H54 (cell line): ENCODE data around the gene OR13C2.
"Not testable (repeated sequence)": the region's sequence is repeated elsewhere in the genome, so short reads cannot be mapped to it uniquely, and the experiment has no call there.

Experiments
- DNase-seq: peaks from one replicate; pipeline ENCODE4 v3.0.0; 2011; ENCODE audit warnings: low spot score, mixed read lengths; ENCODE audit not compliant: insufficient read length
- FAIRE-seq: peaks from 3 replicates; lab custom pipeline; 2011; peaks lifted over from hg19 to GRCh38; lab: Jason Lieb, UNC
- POLR2A ChIP-seq: IDR thresholded peaks from 2 replicates; pipeline ENCODE4 v1.6.1; 2011; ENCODE audit warnings: low read depth, mild to moderate bottlenecking, low read length

OR13C2 gene

GRCh38 chr9:104605527-104605926 is at the start of gene OR13C2:
Gene OR13C2, minus strand, starts transcription at chr9:104605627. Its CDS starts 0 bp downstream, at chr9:104605627.
- not testable (repeated sequence) for DNase-seq, FAIRE-seq

- no peak for FAIRE-seq
- no peak for DNase-seq
- no peak for TF ChIP-seq POLR2A
Observed at GRCh38 chr9:104635456-104635855, 30.0 kb upstream of the OR13C2 start.

GRCh38 chr9:104633976-104634520 is 28.6 kb upstream of the OR13C2 start:
- FAIRE-seq (no peak), DNase-seq (no peak)
- TF ChIP-seq POLR2A, result no peak

- not testable (repeated sequence) for DNase-seq
Observed at GRCh38 chr9:104625964-104626363, 20.5 kb upstream of the OR13C2 start.

GRCh38 chr9:104618104-104618503 is 12.7 kb upstream of the OR13C2 start, which contains the start of gene OR13C9:
Gene OR13C9, minus strand, starts transcription at chr9:104618204. Its CDS starts 0 bp downstream, at chr9:104618204.
- no peak for TF ChIP-seq POLR2A
- DNase-seq, result no peak
- no peak for FAIRE-seq

More at GRCh38 chr9:104625964-104626363, 20.5 kb upstream of the OR13C2 start:
- not testable (repeated sequence) for FAIRE-seq

GRCh38 chr9:104617418-104617817 is 12.0 kb upstream of the OR13C2 start:
- FAIRE-seq (no peak), DNase-seq (no peak)
- no peak for TF ChIP-seq POLR2A

GRCh38 chr9:104611213-104611612 is 5.8 kb upstream of the OR13C2 start:
- FAIRE-seq (no peak), DNase-seq (no peak)
- TF ChIP-seq POLR2A, result no peak

GRCh38 chr9:104608336-104608735 is 2.9 kb upstream of the OR13C2 start:
- FAIRE-seq, result peak; percentile 77
- no peak for TF ChIP-seq POLR2A
- no peak for DNase-seq

- TF ChIP-seq POLR2A, result no peak
- peak; percentile 81 for FAIRE-seq
- no peak for DNase-seq
Observed at GRCh38 chr9:104606152-104606551, 725 bp upstream of the OR13C2 start.

- DNase-seq, result no peak
- TF ChIP-seq POLR2A, result no peak
- peak; percentile 50 for FAIRE-seq
Observed at GRCh38 chr9:104604801-104605200, 626 bp downstream of the OR13C2 start.

GRCh38 chr9:104599313-104599712 is 6.1 kb downstream of the OR13C2 start, which contains the start of gene OR13C5:
Gene OR13C5, minus strand, starts transcription at chr9:104599413. Its CDS starts 0 bp downstream, at chr9:104599413.
- FAIRE-seq, DNase-seq: not testable (repeated sequence)

GRCh38 chr9:104598749-104599148 is 6.7 kb downstream of the OR13C2 start:
- FAIRE-seq, result peak; percentile 27
- DNase-seq, result not testable (repeated sequence)

GRCh38 chr9:104589626-104590025 is 15.8 kb downstream of the OR13C2 start:
- DNase-seq, result no peak
- no peak for FAIRE-seq
- TF ChIP-seq POLR2A, result no peak

GRCh38 chr9:104586496-104587180 is 18.8 kb downstream of the OR13C2 start:
- DNase-seq (no peak), FAIRE-seq (no peak)
- no peak for TF ChIP-seq POLR2A

GRCh38 chr9:104580562-104580961 is 24.9 kb downstream of the OR13C2 start:
- FAIRE-seq (no peak), DNase-seq (no peak)
- TF ChIP-seq POLR2A, result no peak

- TF ChIP-seq POLR2A, result no peak
- no peak for DNase-seq
- FAIRE-seq, result peak; percentile 20
Observed at GRCh38 chr9:104577263-104577662, 28.2 kb downstream of the OR13C2 start.
